ENCODE data around the gene KIRREL3.

The KIRREL3 gene

DNA sequence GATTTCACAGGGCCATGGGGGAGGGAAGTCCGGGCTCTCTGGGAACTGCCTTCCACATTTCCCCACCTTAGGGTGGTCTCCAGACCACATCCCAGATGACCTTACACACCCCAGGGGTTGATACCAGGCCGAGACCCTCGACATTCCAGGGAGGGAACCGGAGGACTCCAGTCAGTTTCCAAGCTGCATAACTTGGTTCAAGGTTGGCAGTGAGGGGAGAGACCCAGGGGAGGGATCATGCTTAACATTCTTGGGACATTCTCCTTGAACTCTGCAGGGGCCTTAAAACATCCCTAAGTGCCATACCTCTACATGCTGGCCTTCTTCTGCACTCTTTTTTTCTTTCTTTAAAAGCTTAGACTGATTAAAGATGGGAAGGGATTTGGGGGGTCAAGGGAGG is 394.1 kb downstream of the KIRREL3 start:
- FAIRE-seq = no peak

DNA sequence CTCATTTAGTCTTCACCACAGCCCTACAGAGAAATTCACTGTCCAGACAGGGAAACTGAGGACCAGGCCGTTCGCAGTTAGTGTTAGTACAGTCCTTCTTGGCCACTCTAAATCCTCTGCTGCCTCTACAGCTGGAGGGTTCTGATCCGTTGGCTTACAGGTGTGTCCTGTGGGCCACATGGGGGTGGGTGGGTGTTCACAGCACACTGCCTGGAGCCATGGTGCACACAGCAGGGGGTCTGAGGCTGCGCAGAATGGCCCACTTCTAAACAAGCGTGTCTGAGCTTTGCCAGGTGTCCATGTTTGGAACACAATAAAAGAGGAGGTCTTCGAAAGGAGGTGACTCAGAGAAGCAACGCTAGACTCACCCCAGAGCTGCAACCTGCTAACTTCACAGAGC is 396.1 kb downstream of the KIRREL3 start:
- FAIRE-seq = no peak
- DNase-seq (ENCODE audit: low spot score) = no peak

More for the DNA sequence above, 394.1 kb downstream of the KIRREL3 start:
- DNase-seq (ENCODE audit: low spot score) = no peak

DNA sequence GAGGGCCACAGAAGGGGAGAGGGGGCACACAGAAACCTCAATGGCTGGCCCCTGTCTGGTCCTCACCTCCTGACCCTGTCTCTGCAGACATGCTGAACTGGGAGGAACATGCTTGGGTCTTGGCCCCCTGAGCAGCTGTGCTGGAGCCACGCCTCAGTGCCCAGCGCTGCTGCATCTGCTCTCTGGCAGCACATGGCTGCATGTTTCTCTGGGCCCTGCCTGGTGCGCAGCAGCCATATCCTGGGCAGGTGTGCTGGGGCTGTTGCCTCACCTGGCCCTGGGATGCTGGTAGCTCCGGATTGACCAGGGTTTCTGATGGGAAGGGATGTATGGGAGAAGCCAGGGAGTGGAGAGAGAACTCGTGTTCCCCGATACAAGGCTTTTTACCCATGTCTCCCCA is 397.1 kb downstream of the KIRREL3 start:
- FAIRE-seq (no peak), DNase-seq (ENCODE audit: low spot score) (no peak)

DNA sequence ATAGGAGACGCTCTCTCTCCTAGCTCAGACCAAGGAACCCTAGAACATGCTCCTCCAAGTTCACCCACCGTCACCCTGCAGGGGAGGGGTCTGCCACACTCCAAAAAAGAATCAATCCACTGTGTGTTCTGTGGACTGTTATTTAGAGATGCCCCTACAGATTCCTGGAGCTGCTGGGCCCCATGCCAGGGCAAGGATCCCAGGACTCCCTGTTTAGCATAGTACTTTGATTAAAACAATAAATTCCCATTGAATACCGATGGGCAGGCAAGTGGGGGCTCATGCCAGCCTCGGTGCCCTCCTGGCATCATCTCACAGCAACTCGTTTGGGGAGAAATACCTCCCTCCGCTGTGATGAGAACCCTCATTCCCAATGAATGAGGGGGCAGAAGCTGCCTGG is 397.6 kb downstream of the KIRREL3 start:
- no peak for FAIRE-seq
- DNase-seq (ENCODE audit: low spot score) = no peak

DNA sequence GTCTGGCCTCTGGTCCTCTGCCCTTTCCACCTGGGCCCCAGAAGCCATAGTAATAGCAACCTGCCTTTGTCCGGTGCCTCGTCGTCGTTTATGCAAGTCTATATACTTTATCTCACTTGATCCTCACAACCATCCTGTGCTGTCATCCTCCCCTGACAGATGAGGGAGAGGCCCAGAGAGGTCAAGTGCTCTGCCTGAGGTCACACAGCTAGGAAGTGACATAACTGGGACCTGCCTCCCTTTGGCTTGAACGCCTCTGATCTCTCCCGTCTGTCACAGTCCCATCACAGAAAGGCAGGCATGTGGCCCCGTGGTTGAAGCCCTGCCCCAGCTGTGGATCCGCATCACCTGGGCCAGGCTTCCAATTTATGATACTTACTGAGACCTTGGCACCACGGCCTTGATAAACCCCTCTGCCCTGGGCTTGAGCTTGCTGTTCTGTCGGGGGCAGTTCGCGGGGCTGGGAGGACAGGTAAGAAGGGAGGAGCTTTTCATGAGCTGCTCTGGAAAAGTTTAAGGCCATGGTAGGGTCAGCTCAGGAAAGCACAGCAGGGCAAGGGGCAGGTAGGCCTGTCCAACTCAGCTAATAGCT is 398.1 kb downstream of the KIRREL3 start:
- FAIRE-seq (no peak), DNase-seq (ENCODE audit: low spot score) (no peak)

DNA sequence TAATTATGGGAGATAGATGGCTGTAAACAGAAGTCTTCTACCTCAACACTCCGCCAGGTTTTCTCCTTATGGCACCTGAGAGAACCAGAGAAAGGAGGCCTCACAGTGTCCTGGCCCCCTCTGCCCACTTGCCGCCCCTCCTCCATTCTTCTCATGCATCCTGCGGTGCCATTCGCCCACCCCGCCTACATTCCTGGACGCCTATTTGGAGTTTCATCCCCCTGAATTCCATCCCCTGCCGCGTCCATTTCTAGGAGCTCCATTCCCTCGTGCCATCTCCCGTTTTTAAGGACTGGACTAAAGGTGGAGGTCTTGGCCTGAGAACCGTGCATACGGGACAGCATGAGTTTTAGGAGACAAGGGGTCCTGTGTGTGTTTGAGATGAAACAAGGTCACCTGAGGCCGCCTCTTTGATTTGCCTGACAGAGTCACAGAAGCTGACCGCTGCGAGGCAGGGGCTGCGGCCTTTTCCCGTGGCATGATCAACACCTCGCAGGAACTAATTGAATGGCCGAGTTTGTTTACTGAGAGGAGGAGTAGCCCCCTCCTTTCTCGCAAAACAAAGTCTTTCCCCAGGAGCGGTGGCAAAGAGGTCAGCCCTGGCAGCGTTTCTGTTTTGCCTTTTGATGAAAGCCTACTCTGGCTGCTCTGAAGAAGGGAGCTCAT is 398.9 kb downstream of the KIRREL3 start:
- DNase-seq (ENCODE audit: low spot score) = no peak

DNA sequence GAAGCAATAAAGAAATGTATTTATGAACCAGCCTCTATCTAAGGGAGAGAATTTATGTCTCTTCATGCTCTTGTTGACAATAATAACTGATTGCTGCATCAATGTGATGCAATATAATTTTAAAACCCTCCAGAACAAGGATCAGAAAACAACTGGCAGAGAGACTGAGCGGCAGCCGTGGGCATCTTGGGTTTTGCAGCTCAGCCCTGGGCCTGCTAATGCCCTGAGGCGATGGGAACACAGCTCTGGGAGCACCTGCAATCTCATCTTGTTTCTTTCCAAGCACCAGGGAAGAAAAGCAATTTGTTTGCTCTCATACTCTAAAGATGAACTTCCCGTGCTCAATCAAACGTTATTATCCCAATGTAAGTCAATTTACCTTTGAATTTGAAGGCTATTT is 399.4 kb downstream of the KIRREL3 start:
- DNase-seq (ENCODE audit: low spot score) (no peak), FAIRE-seq (no peak)

More for the DNA sequence above, 398.9 kb downstream of the KIRREL3 start:
- FAIRE-seq = no peak

DNA sequence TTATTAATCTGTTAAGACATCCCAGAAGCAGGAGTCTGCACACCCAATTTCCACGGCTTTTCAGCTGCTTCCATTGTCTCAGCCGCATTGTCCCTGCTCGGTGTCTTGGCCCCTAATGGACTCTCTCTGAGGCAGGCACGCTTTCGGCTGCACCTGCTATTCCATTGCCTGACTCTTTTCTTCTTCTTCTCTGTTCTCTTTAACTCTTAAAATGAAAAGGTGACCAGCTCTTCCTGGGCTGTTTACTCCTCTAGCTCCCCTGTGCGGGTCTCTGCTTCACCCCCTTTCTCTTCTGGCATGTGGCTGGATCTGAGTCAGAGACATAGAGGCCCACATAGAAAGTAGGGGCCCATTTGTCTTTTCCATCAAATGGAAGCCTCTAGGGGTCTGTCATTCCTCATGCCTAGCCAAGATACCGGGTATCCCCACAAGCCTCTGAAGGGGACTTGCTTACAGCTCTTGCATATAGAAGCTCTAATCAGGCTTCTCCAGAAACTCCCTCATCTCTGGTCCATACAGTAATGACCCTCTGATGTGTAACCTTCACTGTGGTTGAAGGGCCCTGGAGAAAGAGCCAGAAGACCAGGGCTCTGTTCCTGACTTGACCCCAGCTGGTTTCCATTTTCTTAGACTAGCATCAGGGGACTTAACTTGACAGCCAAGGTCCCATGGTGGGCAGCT is 401.2 kb downstream of the KIRREL3 start:
- FAIRE-seq (no peak), DNase-seq (ENCODE audit: low spot score) (no peak)

DNA sequence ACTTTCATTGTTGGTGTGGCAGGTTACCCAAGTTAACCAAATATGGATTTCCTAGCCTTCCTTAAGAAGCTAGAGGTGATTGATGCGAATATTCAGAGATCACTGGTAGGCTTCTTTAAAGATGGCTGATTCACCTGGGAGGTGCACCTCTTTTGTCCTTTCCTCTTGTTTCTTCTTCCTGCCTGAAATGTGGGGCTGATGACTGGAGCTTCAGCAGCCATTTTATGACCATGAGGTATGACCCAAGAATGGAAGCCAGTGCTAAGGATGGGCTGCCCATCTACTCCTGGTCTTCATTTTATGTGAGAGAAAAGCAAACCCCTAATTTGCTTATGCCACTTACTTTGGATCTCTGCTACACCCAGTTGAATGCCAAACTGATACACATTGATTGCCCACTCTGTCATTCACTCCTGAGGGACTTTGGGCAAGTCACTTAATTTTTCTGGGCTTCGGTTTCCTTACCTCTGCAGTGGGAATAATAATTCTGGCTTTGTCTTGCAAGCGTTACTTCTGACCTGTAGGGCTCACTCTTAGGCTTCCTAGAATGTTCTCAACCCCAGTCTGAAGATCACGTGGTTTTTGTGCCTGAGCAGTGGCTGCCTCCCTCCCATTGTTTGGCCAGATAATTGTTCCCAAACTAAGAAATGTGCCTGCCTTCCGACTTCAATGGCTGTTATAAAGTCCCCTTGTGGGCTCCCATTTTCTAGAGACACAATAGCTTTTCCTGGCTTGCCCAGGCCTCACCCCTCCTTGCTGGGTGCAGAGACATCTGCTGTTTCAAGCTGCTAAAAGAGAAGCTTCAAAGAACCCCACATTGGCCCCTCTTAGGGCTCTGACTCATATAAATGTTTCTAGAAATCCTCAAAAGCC is 402.0 kb downstream of the KIRREL3 start:
- no peak for FAIRE-seq
- DNase-seq (ENCODE audit: low spot score) = no peak

DNA sequence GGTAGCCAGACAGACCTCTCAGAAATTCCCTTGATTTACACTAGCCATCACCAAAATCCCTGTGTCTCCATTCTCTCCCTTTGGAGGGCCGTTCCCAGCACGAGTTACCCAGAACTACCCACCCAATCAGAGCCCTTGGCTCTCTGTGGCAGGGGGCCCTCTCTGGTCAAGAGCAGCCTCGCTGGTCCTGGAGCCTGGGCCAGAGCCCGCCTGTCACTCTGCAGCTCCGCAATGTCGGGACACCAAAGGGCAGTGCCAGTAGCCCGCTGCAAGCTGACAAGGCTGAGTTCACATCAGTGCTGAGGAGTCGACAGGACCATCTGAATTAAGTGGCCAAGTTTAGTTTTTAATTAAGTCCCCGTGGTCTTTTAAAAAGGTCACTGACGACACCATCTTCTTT is 403.5 kb downstream of the KIRREL3 start:
- FAIRE-seq (no peak), DNase-seq (ENCODE audit: low spot score) (no peak)

DNA sequence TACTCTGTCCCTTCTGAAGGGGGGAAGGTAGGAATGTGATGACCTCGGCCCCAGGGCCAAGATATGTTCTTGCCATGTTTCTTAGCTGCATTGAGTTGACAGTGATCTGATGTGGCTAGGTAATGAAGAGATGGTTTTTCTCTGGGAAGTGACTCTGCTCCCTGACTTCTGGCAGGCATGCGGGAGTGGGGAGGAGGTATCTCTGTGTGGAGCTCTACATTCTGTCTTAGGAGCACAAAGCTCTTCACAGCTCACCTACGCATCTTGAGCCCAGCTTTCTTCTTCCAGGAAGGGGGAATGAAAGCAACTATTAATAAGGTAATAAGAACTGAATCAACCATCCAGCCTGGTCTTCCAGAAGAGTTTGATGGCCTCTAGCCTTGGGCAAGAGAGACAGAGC is 404.1 kb downstream of the KIRREL3 start:
- DNase-seq (ENCODE audit: low spot score) (no peak), FAIRE-seq (no peak)

DNA sequence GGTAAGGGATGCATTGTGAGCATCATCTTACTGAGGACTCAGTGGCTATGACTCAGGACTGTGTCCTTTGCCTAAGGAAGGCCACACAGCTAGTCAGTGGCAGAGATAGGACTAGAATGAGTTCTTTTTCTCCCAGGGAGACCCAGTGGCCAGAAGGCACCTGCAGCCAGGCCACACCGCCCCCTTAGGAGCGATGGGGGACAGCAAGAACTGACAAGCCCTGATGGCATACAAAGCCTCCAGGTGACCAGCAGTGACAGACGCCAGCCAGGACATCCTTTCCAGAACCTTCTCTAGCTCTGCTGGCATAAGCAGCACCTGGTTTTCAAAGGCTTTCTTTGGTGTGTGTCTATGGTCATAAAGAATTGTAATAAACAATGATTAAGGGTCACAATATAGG is 405.0 kb downstream of the KIRREL3 start:
- FAIRE-seq = no peak
- DNase-seq (ENCODE audit: low spot score) = no peak

DNA sequence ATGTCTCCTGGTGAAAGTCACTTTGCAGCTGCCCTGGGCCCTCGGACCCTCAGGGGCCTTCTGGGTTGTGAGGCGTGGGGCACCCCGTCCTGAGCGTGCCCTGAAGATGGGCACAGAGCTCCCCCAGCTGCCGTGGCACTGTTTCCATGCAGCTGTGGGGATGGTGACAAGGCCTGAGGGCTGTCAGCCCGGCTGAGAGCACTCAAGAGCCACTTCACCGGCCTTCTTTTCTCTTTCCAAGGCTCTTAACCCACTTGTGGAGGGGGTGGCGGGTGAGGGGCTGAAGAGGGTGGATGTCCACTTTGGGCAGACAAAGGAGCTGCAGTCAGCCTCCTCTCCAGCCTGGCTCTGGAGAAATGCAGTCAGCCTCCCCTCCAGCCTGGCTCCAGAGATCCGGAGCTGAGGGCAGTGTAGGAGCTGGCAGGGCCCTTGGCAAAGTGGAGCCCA is 405.6 kb downstream of the KIRREL3 start:
- DNase-seq (ENCODE audit: low spot score) = no peak
- no peak for FAIRE-seq

DNA sequence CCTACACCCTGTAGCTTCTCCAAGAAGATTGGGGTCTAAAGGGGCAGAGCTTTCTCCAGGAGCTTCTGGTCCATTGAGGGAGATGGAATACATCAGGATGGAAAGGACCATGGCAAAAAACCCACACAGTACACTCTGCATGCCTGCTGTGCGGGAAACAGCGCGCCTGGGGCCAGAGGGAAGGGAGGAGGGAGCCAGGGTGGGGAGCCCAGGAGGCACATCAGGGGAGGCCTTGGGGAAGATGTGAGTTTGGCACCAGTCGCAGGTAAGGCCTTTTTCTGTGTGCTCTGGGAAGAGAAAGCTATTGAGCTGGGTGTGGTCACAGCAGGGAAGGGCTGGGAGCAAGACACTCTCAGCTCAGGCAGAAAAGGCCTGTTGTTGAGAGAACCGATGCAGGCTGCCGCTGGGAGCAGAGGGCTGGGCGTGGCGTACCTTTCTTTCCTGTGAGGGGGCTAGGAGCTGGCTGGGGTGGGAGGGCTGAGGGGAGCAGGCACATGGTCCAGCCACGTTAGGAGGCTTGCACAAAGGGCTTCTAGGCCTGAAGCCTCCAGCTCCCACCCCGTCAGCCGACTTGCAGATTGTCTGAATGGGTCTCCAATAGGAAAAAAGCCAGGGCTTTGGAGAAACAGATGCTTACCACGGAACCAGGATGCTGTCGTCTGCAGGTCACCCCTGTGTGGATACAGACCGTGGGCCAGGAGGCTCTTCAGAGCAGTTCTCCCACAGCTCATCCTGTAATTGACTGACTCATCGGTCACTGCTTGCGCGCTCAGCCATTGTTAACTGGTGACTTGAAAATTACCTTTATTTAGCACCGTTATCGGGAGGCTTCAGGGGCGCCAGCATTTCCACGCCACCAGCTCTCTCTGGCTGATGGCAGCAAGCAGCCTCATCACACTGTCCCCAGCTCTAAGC is 407.8 kb downstream of the KIRREL3 start:
- DNase-seq (ENCODE audit: low spot score) = no peak
- FAIRE-seq = no peak

DNA sequence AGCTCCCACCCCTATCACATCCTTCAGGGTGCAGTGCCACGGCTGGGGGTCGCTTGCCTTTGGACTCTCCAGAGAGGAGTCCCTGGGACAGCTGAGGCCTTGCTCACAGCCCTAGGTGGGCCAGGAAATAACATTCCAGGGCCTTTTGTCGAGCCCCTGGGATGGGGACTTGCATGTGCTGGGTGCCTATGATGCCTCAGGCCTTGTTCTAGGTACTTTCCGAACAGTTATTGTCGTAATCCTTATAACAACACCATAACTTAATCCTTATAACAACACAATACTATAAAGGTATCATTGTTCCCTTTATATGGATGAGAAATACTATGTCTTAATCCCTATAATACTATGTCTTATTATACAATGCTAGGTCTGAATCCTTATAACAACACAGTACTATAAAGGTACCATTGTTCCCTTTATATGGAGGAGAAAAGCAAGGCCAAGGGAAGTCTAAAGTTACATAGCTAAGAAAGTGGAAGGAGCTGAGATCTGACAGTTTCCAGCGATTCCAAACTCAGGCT is 408.5 kb downstream of the KIRREL3 start:
- FAIRE-seq (no peak), DNase-seq (ENCODE audit: low spot score) (no peak)

DNA sequence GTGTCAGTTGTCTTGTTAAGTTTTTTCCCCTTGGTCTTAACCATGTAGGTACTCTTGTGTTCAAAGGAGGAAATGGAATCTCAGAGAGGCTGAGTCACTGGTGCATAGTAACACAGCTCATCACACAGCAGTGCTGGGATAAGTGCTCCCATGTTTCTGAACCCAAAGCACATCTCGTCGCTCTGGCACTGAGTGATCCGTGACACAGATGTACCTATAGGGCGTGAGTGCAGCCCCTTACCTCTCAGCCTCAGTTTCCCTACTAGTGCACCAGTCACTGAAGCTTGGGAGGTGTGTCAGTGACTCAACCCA is 411.1 kb downstream of the KIRREL3 start:
- FAIRE-seq = no peak
- DNase-seq (ENCODE audit: low spot score) = no peak

DNA sequence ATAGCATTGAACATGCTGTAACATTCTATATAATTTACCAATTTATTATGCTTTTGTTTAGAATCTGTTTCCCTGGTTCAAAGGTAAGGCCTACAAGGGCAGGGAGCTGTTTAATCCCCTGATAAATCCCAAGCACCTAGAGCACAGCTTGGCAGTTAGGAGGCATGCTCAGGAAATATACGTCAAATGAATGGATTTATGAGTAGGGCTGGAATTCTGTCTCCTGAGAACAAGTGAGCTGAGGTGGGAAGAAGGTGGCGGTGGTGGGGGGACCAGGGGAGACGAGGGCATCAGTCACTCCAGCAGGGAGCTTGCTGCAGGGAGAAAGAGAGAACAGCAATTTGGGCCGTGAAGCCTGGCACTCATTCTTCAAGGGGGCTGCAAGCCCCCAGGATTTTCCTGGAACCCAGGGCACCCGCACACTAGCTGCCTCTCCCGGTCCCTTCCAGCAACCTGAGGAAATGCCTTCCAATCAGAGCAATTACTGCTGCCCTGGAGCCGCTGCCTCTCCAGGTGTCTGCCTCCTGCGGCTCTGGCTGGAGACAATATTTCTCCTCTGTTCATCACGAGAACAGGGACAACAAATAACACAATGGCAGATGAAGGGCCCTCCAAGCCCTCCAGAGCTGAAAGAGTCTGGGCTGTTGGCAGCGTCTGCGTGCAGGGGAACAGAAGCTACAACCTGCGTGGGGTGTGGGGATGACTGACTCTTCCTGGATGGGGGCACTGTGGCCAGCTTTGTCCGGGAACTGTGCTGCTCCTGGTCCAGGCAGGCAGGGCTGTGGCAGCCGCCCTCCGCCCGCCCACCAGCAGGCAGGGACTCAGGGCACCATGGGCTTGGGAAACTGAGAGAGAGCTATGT is 411.7 kb downstream of the KIRREL3 start:
- no peak for FAIRE-seq

DNA sequence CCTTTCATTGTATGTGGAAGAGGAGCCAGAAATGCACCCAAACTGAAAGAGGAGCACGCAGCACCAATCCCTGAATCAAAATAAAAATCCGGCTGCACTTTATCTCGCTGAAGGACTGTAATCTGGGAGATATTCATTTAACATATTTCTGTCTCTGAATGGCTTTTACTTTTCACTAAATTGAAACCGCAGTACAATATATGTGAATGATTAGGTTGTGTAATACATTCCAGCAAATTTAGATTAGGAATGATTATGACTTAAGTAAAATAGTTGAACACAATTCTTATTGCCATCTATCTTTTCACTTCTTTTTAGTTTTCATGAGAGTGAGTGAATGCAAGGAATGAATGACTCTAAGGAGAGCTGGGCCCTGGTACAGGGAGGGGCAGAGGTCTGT is 413.0 kb downstream of the KIRREL3 start:
- DNase-seq (ENCODE audit: low spot score) = no peak

More for the DNA sequence above, 411.7 kb downstream of the KIRREL3 start:
- no peak for DNase-seq (ENCODE audit: low spot score)

DNA sequence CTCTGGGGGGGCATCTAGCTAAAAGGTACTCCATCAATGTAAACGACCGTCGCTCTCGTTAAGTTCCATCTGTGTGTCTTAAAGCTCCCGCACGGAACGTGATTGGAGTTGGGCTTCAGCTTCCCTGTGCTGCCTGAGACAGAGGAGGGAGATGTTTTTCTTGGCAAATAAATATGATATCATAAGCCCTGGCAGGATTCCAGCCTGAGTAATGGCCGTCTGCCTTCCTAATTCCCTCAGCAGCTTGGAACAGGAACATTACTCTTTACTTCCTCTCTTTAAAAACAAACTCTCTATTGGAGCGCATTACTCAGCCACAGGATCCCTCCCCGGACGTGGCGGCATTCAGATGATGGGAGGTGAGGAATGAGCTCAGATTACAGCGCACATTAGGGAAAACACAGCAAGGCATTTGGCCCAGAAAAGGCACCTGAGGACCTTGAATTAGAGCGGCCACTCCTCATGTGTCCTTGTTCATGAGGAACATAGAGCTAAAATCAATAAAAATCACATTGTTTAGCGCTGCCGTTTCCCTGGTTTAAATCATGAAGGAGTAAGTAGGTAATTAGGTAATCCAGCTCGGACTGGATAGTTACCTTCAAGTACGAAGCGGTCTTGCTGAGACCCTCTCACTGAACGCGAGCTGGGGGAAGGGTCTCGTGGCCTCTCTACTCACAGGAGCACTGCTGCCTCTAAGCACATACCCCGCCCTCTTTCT is 414.6 kb downstream of the KIRREL3 start:
- FAIRE-seq = no peak
- peak; percentile 72 for DNase-seq (ENCODE audit: low spot score)

More for the DNA sequence above, 413.0 kb downstream of the KIRREL3 start:
- FAIRE-seq = no peak

All from RCC 7860 (cell line).